ENCODE data around the gene STAT3.
"Not testable (repeated sequence)": the region's sequence is repeated elsewhere in the genome, so short reads cannot be mapped to it uniquely, and the experiment has no call there.

STAT3 gene

DNA sequence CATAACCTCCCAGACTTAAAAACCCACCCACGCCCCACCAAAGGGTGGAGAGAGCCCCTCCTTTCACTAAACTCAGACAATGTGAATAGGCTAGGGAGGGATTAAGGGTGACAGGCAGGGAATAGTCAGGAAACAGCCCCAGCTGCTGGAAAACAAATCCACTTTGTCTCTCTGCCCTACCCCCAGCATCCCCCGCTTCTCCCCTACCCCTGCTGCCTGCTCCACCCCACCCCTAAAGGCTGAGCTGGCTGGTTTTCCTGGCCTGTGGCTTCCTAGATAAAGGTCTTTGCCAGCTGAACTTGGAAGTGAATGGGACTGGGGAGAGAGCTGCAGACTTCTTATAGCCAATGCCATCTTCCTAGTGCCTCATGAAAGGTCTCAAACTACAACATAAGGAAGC is 19.8 kb upstream of the STAT3 start:
- no peak for DNase-seq

DNA sequence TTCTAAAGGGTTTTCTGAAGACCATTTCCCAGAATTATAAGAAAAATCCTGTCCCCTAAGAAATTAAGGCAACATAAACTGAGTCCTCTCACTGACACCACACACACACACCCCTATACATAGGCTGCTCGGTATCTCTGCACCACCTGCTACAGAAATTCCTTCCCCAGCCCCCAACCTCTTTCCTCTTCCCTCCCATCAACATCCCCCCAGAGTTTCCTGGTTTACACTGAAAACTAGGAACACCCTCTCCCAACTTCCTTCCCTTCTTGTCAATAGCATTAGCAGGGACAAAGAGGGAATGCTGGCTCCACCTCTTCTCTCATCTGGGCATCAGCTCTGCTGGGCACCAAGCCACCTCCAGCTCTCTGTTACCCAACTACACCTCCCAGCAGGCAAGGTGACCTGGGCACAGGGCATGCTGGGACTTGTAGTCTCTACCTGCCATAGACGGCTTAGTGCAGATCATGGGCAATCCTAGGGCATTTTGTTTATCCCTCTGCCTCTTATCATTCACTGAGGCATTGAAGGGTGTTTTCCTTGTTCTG is 19.1 kb upstream of the STAT3 start:
- peak; percentile 48 to 59 for DNase-seq

DNA sequence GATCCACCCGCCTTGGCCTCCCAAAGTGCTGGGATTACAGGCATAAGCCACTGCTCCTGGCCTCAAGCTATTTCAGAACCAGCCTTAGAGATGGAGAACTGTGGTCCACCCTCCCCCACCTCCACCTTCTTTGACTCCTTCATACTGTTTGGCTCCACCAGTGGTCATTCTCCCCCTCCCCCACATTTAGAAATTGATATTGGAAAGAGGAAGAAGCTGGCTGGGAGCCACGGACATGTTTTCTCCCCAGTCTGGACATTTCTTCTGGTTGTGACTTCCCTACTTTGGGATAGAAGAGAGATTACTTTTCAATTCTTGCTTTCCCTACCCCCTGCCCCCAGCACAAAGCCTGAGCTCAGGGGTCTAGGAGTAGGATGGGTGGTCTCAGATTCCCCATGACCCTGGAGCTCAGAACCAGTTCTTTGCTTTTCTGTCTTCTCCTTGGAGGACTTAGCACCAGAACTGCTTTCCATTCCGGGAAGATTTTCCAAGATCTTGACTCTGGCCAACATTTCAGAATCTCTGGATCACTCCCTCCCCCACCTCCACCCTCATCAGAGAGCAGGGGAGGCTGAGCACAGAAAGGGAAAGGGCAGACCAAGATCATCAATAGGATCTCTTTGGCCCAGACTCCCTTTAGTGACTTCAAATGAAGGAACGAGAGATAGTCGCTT is 18.5 kb upstream of the STAT3 start:
- DNase-seq, result no peak

DNA sequence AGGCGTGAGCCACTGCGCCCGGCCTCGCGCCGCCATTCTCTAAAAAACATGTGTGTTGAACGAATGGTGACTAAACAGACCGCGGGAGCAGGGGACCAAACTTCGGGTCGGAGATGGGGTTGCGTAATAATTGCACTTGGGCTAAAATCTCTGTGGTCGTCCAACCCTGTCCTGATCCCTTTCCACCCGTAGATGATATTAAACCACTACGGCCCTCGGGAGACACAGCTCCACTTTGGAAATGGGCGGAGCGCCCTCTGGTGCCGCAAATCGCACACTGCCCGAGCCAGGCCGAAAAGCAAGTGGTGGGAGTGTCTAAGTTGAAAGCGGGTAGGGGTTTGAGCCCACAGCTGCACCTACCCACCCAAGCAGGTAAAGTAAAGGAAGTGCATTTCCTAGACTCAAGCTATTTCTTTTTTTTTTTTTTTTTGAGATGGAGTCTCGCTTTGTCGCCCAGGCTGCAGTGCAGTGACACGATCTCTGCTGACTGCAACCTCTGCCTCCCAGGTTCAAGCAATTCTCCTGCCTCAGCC is 17.8 kb upstream of the STAT3 start:
- DNase-seq, result peak; percentile 88 to 90

DNA sequence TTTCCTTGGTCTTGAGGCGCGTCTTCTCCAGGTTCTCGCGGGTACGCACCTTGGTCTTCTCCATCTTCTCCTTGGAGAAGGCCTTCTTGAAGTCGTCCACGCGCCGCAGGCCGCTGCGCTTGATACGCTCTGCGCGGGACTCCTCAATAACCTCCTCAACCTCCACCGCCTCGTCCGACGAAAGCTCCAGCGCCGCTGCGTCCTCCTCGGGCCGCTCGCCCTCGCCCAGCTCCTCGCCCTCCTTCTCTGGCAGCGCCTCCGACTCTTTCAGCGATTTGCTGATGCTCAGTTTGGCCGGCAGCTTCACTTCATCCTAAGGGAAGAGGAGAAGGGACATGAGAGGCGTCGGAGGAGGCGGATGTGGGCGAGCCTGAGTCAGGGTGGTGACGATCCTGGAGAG is 16.8 kb upstream of the STAT3 start:
- no peak for DNase-seq

DNA sequence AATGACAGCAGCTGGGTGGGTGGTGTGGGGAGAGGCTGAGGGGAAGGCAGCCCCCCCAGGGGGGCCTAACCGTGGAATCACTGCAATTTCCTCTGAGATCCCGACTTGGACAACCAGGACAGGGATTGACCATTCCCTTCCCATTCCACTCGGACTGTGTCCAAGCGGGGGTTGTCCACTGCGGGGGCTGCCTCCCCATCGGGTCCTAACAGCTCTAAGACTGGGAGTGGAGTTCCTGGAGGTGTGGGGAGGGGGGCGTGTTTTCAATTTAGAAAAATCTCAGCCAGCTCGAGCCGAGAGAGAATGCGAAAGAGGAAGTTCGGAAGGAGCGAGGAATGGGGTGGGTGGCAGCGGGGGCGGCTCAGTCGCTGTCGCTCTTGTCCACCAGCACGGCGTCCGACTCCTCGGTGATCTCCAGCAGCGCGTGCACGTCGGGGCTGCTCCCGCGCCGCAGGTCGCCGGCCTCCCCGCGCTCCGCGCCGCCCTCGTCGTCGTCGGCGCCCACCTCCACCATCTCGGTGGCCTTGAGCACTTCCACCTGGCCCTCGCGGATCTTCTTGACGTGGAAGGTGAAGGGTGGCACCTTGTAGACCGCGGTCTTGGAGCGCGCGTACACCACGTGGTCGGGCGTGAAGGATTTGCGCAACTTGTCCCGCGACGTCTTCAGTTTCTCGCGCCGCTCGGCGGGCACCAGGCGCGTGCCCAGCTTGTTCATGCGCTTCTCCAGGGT is 16.2 kb upstream of the STAT3 start:
- no peak for DNase-seq

DNA sequence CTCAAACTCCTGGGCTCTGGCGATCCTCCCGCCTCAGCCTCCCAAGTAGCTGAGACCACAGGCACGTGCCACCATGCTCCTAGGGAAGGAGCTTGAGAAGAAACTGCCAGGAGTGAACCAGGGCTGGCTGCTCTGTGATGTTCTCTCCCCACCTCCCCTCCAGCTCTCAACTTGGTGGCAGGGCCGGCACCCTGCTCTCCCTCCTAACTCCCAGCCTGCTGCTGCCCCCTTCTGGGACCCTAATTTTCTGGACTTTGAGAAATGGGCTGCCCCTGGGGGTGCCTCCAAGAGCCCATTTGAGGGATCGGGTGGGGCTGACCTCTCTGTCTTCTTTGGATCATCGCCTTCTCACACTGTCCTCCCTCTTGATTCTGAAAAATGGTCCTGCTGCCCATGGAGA is 14.9 kb upstream of the STAT3 start:
- DNase-seq, result peak; percentile 63 to 72

DNA sequence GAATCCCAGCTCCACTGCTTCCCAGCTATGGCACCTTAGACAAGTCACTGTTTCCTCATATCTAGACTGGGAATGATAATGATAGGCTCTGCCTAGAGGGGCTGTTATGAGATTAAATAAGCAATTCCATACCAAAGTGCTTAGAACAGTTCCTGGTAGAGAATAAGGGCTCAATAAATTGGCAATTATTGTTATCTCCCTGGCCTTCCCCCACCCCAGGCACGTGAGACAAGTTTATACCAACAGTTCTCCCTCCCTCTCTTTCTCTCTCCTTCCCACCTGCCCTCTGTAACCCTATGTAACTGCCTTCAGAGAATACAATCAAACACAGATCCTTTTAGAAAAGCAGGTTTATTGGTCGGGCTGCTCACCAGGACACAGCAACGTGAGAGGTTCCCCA is 13.9 kb upstream of the STAT3 start:
- DNase-seq, result no peak

DNA sequence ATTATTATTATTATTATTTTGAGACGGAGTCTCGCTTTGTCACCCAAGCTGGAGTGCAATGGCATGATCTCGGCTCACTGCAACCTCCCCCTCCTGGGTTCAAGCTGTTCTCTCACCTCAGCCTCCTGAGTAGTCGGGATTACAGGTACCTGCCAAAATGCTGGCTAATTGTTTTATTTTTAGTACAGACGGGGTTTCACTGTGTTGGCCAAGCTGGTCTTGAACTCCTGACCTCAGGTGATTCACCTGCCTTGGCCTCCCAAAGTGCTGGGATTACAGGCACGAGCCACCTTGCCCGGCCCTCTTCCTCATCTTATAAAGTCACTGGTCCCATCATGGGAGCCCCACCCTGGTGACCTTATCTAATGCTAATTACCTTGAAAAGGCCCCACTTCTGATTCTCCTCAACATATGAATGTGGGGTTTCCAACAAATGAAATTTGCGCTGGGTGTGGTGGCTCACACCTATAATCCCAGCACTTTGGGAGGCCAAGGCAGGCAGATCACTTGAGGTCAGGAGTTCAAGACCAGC is 12.7 kb upstream of the STAT3 start:
- DNase-seq, result not testable (repeated sequence)

DNA sequence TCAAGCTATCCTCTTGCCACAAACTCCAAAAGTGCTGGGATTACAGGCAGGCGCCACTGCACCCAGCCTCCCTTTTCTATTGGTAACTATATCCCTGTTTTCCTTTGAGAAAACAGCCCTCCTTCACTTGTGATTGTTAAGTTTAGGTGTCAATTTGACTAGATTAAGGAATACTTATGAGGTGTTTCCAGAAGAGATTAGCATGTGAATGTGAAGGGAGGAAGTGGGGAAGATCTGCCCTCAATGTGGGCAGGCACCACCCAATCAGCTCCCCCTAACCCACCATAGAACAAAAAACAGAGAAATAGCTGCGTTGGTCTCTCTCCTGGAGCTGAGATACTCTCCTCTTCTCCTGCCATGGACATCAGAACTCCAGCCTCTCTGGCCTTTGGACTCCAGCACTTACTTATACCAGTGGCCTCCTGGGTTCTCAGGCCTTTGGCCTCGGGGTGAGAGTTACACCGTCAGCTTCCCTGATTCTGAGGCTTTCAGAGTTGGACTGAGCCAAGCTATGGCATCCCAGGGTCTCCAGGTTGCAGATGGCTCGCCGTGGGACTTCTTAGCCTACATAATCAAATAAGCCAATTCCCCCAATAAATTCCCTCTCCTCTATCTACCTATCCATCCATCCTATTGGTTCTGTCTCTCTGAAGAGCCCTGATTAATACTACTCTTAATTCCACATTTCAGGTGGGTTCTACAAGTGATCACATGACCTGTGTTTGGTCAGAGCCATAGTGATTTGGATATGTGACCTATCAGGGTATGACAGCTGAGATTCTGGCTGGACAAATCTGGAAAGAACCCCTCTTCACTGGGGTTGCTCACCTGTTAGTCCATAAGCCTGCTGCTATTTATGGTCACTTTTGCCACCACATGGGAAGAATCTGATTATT is 12.0 kb upstream of the STAT3 start:
- no peak for DNase-seq

DNA sequence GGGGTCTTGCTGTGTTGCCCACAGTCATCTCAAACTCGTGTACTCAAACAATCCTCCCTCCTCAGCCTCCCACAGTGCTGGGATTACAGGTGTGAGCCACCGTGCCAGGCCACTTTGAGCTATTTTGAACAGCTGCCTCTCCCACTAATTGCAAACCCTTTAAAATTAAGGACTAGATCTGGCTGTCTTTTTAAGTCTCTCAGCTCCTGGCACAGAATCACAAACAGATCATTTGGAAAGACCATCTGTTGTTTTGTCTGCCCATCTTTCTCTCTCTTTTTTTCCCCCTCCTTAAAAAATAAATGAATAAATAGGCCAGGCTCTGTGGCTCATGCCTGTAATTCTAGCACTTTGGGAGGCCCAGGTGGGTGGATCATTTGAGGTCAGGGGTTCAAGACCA is 10.9 kb upstream of the STAT3 start:
- no peak for DNase-seq

DNA sequence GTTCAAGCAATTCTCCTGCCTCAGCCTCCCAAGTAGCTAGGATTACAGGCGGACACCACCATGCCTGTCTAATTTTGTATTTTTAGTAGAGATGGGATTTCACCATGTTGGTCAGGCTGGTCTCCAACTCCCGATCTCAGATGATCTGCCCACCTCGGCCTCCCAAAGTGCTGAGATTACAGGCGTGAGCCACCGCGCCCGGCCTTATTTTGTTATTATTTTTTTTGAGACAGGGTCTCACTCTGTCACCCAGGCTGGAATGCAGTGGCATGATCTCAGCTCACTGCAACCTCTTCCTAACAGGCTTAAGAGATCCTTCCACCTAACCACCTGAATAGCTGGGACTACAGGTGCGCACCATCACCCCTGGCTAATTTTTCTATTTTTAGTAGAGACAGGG is 7.4 kb upstream of the STAT3 start:
- not testable (repeated sequence) for DNase-seq

DNA sequence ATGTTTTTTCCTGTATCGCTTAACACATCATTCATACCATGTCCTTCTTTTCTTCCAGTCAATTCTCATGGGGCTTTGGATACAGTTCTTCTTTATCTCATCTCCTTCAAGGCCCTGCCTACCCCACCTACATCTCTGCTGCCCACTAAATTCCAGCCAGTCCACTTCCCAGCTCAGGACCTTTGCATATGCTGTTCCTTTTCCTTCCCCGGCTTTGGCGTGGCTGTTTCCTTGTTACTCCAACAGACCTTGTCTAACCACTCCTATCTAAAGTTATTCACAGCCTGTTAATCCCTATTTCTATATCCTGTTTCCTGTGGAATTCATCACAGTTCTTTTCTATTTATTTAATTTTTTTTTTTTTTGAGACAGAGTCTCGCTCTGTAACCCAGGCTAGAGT is 6.6 kb upstream of the STAT3 start:
- no peak for DNase-seq

DNA sequence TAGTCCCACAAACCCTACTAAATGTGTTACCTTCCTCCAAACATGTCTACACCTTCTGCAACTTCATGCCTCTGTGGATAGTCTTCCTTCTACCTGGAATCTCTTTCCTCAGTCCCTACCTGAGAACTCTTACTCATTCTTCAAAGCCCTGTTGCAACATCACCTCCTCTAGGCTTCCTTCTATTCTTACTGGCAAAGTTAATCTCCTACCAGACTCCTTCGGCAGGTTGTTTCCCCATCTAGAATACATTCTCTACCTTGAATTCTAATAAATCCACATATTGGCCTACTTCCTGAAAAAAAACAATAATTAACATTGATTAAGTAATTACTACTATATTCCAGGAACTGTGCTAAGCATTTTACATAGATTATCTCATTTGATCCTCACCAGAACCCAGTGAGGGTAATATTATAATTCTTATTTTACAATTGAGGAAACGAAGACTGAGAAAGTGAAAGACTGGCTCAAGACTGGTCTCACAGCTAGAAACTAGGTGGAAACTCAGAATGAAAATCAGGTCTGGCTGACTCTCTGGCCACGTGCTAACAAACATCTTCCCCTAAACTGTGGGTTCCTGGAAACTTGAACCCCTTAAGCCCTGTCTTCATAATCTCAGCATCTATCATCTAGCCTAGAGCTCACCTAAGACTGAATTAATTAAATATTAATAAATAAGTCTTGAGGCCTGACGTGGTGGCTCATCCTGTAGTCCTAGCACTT is 4.6 kb upstream of the STAT3 start:
- DNase-seq, result no peak

DNA sequence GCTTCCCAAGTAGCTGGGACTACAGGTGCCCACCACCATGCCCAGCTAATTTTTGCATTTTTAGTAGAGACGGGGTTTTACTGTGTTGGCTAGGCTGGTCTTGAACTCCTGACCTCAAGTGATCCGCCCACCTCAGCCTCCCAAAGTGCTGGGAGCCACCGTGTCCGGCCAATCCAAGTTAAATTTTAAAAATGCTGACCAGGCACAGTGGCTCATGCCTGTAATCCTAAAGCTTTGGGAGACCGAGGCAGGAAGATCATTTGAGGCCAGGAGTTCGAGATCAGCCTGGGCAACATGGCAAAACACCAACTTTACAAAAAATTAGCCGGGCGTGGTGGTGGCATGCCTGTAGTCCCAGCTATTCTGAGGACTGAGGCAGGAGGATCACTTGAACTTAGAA is 3.2 kb upstream of the STAT3 start:
- DNase-seq, result not testable (repeated sequence)

DNA sequence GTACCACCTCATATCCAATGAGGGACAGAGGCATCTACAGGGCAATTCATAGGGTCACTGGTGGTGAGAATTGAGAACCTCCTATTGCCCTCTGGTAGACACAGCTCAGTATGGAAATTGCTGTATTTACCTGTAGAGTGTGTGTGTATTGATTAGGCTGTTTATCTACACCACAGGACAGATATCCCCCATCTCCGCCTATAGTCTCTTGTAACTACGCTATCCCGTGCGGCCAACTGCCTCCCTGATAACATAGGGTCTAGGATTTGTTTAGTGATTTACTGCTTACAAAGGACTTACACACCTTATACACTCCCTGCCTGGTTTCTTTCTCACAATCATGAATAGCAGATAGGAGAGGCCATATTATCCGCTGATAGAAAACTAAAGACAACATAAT is 1.7 kb upstream of the STAT3 start:
- no peak for DNase-seq

DNA sequence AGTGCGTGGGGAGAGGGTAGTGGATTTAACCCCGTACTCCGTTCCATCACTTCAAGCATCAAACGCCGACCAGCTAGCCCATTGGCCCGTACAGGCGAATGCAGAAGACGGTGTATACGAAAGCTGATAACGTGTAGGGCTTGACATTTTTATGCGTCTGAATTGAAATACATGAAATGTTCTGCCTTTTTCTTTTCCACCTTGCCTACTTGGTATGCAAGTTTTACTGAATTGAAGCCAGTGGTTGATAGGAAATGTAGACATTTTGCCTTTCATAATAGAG is 834 bp upstream of the STAT3 start:
- no peak for DNase-seq

DNA sequence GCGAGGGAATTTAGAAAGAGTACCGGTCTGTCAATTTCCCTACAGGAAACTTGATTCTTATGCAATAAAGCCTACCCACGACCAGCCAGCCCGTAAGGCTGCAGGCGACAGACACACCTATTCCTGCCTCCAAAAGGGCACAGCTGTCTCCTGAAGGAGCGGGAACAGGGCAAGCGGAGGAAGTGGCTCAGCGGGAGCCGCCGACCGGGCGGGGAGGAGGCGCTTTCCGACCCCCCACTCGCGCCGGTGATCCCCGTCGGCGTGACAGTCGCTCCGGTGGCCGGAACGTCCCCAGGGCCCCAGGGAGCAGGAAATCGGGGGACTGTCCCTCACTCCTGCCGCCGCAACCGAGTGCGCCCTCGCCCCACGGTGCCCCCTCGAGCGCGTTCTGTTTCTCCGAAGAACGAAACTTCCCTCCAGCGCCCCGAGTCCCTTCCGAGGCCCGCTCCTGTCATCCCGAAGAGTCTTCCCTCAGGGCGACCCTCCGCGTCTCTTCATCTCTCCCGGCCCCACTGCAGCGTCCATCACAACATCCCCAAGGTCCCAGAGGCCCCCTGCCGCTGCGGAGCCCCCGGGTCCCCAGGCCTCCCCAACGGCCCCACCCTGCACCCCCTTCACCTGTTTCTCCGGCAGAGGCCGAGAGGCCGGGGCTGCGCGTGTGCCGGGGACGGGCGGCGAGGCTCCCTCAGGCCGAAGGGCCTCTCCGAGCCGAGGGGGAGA is 421 bp downstream of the STAT3 start:
- DNase-seq, result peak; percentile 38 to 42

DNA sequence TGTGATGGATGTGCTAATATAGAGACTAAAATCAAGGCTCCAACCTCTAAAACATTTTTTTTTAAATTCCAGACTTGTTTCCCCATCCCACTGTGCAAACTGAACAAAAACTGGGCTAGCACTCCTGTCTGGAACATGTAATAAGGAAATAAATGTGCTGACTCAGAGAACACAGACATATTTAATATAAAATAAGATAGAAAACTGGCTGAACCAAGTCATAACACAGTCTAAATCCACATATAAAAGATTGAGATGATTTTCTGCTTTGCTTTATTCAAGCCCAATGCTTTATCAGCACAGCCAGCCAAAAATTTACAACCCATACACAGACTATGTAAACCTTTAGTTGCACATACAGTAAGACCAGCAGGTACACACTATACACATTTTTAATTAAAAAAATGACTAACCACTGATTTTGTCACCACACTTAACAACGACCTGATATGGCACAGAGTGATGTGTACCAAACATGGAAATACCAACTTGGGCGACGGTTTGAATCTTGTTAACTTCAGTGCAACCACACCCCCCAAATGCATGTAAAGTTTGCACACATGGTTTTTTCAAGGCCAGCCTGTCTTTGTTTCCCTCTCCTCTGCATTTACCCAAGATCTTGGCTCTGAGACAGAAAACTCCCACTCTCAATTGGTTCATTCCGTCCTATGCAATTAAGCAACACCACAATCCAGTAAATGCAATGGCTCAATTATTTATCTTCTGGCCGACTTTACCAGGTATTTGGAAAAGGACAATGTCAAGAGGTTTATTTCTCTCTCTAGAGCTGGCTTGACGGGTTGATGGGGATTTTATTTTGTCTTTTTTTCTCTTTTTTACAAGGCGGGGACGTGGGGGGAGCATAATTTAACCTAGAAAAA is 1.2 kb downstream of the STAT3 start:
- DNase-seq, result no peak

DNA sequence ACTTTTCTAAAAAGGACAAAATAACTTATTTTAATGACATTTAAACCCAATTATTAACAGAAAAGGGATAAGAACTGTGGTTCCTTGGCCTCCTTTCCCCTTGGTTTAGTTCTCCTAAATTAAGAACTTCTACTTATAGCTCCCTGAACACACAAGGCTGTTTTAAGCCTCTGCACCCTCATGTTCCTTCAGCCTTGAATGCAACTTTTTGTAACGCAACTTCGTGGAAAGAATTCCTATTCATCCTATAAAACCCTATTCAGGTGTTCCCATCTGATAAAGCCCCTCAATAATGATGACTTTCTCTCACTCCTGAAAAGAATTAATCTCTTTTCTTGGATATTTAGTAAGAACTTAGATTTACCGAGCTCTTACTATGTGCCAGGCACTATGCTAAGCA is 6.3 kb downstream of the STAT3 start:
- no peak for DNase-seq

DNA sequence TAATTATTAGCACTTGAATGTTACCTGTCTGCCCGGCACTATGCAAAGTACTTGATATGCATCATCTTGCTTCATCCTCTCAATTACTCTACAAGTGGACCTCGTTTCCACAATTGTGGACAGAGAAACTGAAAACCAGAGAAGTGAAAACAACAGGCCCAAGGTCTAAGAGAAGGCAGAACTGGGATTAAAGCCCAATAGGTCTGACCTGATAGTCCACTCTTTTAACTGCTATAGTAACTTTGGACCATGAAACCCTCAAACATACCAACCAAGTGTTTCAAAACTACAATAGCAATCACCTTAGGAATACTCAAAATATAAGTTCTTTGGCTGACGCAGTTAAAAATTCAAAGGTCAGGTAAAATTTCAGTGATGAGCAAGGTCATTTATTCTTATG is 7.3 kb downstream of the STAT3 start:
- no peak for DNase-seq
